C4-2B (cell line): ENCODE data around the gene PEF1.

ENCODE experiments used
- ZFX ChIP-seq: fragments of 450-650 bp; IDR thresholded peaks from 2 replicates; pipeline ENCODE4 v1.6.1; 2017
- TF ChIP-seq, protein P1 (sequence below): fragments of 450-650 bp; conservative IDR thresholded peaks from 2 replicates; pipeline ENCODE4 v1.5.1; 2017; ENCODE audit warnings: mild to moderate bottlenecking

DNA sequence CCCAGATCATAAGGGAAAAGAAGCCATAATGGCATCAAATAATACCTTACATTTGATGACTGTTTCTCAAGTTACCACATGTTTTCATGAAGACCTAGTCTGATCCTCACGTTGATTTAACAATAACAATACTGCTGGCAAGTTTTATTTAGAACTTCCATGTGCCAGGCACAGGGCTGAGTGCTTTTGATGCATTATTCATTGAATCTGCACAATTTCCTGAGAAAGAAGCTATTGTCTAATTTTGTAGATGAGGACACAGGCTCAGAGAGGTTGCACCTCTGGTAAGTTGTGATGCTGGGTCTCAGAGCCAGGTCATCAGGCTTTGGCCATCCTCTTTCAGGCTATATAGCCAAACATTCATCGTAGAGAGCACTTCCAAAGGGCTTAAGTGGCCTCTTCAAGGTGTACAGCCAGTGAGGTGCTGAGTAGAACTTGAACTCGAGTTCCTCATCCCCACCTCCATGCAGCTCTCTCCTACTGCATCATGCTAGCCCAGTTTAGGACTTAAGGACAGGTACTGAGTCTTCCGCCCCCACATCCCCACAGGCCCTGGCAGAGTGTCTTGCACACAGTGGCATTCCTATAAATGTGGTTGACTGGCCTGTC is 8.3 kb upstream of the PEF1 start:
- TF ChIP-seq, protein P1, sequence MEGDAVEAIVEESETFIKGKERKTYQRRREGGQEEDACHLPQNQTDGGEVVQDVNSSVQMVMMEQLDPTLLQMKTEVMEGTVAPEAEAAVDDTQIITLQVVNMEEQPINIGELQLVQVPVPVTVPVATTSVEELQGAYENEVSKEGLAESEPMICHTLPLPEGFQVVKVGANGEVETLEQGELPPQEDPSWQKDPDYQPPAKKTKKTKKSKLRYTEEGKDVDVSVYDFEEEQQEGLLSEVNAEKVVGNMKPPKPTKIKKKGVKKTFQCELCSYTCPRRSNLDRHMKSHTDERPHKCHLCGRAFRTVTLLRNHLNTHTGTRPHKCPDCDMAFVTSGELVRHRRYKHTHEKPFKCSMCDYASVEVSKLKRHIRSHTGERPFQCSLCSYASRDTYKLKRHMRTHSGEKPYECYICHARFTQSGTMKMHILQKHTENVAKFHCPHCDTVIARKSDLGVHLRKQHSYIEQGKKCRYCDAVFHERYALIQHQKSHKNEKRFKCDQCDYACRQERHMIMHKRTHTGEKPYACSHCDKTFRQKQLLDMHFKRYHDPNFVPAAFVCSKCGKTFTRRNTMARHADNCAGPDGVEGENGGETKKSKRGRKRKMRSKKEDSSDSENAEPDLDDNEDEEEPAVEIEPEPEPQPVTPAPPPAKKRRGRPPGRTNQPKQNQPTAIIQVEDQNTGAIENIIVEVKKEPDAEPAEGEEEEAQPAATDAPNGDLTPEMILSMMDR, result no peak
- no peak for TF ChIP-seq ZFX
